AG04449 (cell line): ENCODE results near the gene LAPTM5.
"Not testable (repeated sequence)": the region's sequence is repeated elsewhere in the genome, so short reads cannot be mapped to it uniquely, and the experiment has no call there.

Experiments
- CTCF ChIA-PET: fragments of 350-600 bp; formaldehyde crosslinking; extraction: SDS; loops from one replicate; lab custom pipeline; 2021; ENCODE audit warnings: antibody characterized with exemption; lab: Yijun Ruan, JAX
- POLR2A ChIA-PET: fragments of 400-600, 350-600 bp; formaldehyde crosslinking; extraction: SDS; loops from one replicate; lab custom pipeline; 2020; ENCODE audit warnings: antibody characterized with exemption, inconsistent platforms; lab: Yijun Ruan, JAX
- DNase-seq: peaks from one replicate; pipeline ENCODE4 v3.0.0-alpha.2; 2010; ENCODE audit warnings: low read depth, low spot score
- H3K4me3 ChIP-seq: 2 replicates; pipeline ENCODE4 v1.5.1; 2011; ENCODE audit warnings: low read depth, mild to moderate bottlenecking, control low read depth, low read length
- CTCF ChIP-seq: IDR thresholded peaks from one replicate; pipeline ENCODE4 v1.5.1; 2011; ENCODE audit warnings: mild to moderate bottlenecking, moderate library complexity, low read length, control low read depth, inconsistent platforms; ENCODE audit not compliant: insufficient read depth; ENCODE audit errors: missing control alignments

The LAPTM5 gene

GRCh38 chr1:30793209-30793608, 35.6 kb upstream of the LAPTM5 start:
- TF ChIP-seq CTCF: no peak
- CTCF ChIA-PET: interaction anchor here (1.1 to 29.8 kb wide), 6 partner anchors 9 to 133 kb away, joined by 3 to 1030 read pairs (median 212); partner anchors contain the start of gene SDC3
- H3K4me3 ChIP-seq: no peak overlapping the region
- POLR2A ChIA-PET: no interaction called here
- DNase-seq: no peak

- TF ChIP-seq CTCF: no peak
- ChIA-PET POLR2A (no interaction called here), CTCF (interaction anchor here (1.1 to 29.8 kb wide), 5 partner anchors 8 to 120 kb away, joined by 4 to 1030 read pairs (median 18); partner anchors contain the start of gene SDC3)
- DNase-seq: no peak
- no peak overlapping the region for H3K4me3 ChIP-seq
Observed at GRCh38 chr1:30791868-30792267, 34.3 kb upstream of the LAPTM5 start.

- ChIA-PET CTCF (interaction anchor here (1.1 to 29.8 kb wide), 11 partner anchors 7 to 138 kb away, joined by 3 to 1030 read pairs (median 7); partner anchors contain the start of gene SDC3), POLR2A (no interaction called here)
- no peak for TF ChIP-seq CTCF
- no peak overlapping the region for H3K4me3 ChIP-seq
- DNase-seq: no peak
Observed at GRCh38 chr1:30790850-30791778, 33.5 kb upstream of the LAPTM5 start.

GRCh38 chr1:30790256-30790525, 32.6 kb upstream of the LAPTM5 start:
- ChIA-PET POLR2A (interaction anchor here (0.7 kb wide), 1 partner anchor 38 kb away, joined by 3 read pairs; no protein-coding TSS in a partner anchor), CTCF (interaction anchor here (1.1 to 29.8 kb wide), 9 partner anchors 6 to 139 kb away, joined by 3 to 1030 read pairs (median 12); partner anchors contain the start of gene SDC3)
- not testable (repeated sequence) for DNase-seq

GRCh38 chr1:30789388-30790255, 32.0 kb upstream of the LAPTM5 start:
- CTCF ChIA-PET: interaction anchor here (1.6 to 29.2 kb wide), 6 partner anchors 6 to 140 kb away, joined by 10 to 943 read pairs (median 498); partner anchors contain the start of gene MATN1
- POLR2A ChIA-PET: interaction anchor here (0.7 kb wide), 1 partner anchor 37 kb away, joined by 3 read pairs; no protein-coding TSS in a partner anchor
- H3K4me3 ChIP-seq: no peak overlapping the region
- no peak for TF ChIP-seq CTCF
- DNase-seq: no peak

More at GRCh38 chr1:30790256-30790525, 32.6 kb upstream of the LAPTM5 start:
- H3K4me3 ChIP-seq: not testable (repeated sequence)

- no peak overlapping the region for H3K4me3 ChIP-seq
- no peak for TF ChIP-seq CTCF
- ChIA-PET CTCF (interaction anchor here (1.1 to 29.2 kb wide), 6 partner anchors 5 to 141 kb away, joined by 4 to 943 read pairs (median 498); partner anchors contain the start of gene MATN1), POLR2A (no interaction called here)
- DNase-seq: no peak
Observed at GRCh38 chr1:30788580-30789387, 31.2 kb upstream of the LAPTM5 start.
